ENCODE measurements around the gene KHDC4. TPM values are rescaled to one million over a fixed set of nuclear protein-coding genes. Genes with fewer than 3 reads are reported as not detected.
A peak's percentile ranks its signal among the peaks of the same experiment; 100 is the strongest.

The KHDC4 gene
- total and polyA plus RNA-seq, 4 donors = 8.4 to 32.6 (median 14.8) TPM

- peaks cover 5 to 31% (median 13%) of the 10 kb centered on the region in 4 donors for H3K36me3 ChIP-seq (ENCODE audit: control insufficient read depth in 4 of 4, insufficient read depth in 3 of 4, low read depth in 1 of 4, low read length in 3 of 4)
- TF ChIP-seq RAD21 (IDR thresholded peaks at IDR 0.05) (peak in 1 of 2 donors; percentile 19), SP1 (IDR thresholded peaks at IDR 0.05) (no peak), FOXA2 (IDR thresholded peaks at IDR 0.05) (no peak), CTCF (IDR thresholded peaks at IDR 0.05; ENCODE audit: low read depth, low read length, missing input control) (no peak), MAX (IDR thresholded peaks at IDR 0.05) (no peak)
- H3K27me3 ChIP-seq (ENCODE audit: control insufficient read depth in 4 of 4, insufficient read depth in 4 of 4, low read length in 3 of 4) = no peaks in the 10 kb centered on the region
- H3K4me1 ChIP-seq (ENCODE audit: control insufficient read depth in 4 of 4, insufficient read depth in 4 of 4, low read length in 3 of 4) = peaks cover 0 to under 1% (median 0%) of the 10 kb centered on the region in 4 donors
- DNase-seq (ENCODE audit: low spot score) = no peak
- H3K4me3 ChIP-seq (ENCODE audit: low read depth in 1 of 3, low read length in 3 of 3) = no peak overlapping the region
- H3K9ac ChIP-seq (ENCODE audit: low read depth in 1 of 2, low read length in 2 of 2) = no peak overlapping the region
- no peak overlapping the region for H3K27ac ChIP-seq (ENCODE audit: low read depth in 1 of 2, low read length in 2 of 2)
- 64% methylated on average over 14 of the region's 14 CpGs for WGBS
- H3K9me3 ChIP-seq (ENCODE audit: control insufficient read depth in 4 of 4, low read length in 3 of 4) = no peaks in the 10 kb centered on the region
Observed at GRCh38 chr1:155961937-155962336, 27.7 kb upstream of the KHDC4 start.

- no peaks in the 10 kb centered on the region for H3K9me3 ChIP-seq (ENCODE audit: control insufficient read depth in 4 of 4, low read length in 3 of 4)
- no peak overlapping the region for H3K27ac ChIP-seq (ENCODE audit: low read depth in 1 of 2, low read length in 2 of 2)
- H3K4me3 ChIP-seq (ENCODE audit: low read depth in 1 of 3, low read length in 3 of 3) = no peak overlapping the region
- DNase-seq (ENCODE audit: low spot score) = no peak
- no peaks in the 10 kb centered on the region for H3K27me3 ChIP-seq (ENCODE audit: control insufficient read depth in 4 of 4, insufficient read depth in 4 of 4, low read length in 3 of 4)
- no peak for TF ChIP-seq HNF4A (conservative IDR thresholded peaks at IDR 0.05)
- TF ChIP-seq RXRA (IDR thresholded peaks at IDR 0.05) = no peak
- no peak for TF ChIP-seq REST (IDR thresholded peaks at IDR 0.05)
- TF ChIP-seq FOXA1 (IDR thresholded peaks at IDR 0.05) = no peak
- no peak for TF ChIP-seq ATF3 (IDR thresholded peaks at IDR 0.05)
- TF ChIP-seq NR2F2 (IDR thresholded peaks at IDR 0.05) = no peak
- TF ChIP-seq CTCF (IDR thresholded peaks at IDR 0.05; ENCODE audit: low read depth, low read length, missing input control) = no peak
- TF ChIP-seq SP1 (IDR thresholded peaks at IDR 0.05) = no peak
- no peak for TF ChIP-seq MAX (IDR thresholded peaks at IDR 0.05)
- no peak for TF ChIP-seq TAF1 (conservative IDR thresholded peaks at IDR 0.05)
- TF ChIP-seq JUND (IDR thresholded peaks at IDR 0.05) = no peak
- no peak for TF ChIP-seq FOXA2 (IDR thresholded peaks at IDR 0.05)
- TF ChIP-seq ZBTB33 (IDR thresholded peaks at IDR 0.05) = no peak
- H3K36me3 ChIP-seq (ENCODE audit: control insufficient read depth in 4 of 4, insufficient read depth in 3 of 4, low read depth in 1 of 4, low read length in 3 of 4) = peaks cover 5 to 31% (median 13%) of the 10 kb centered on the region in 4 donors
- WGBS = 93% methylated on average over 3 of the region's 3 CpGs
- H3K4me1 ChIP-seq (ENCODE audit: control insufficient read depth in 4 of 4, insufficient read depth in 4 of 4, low read length in 3 of 4) = no peaks in the 10 kb centered on the region
- no peak overlapping the region for H3K9ac ChIP-seq (ENCODE audit: low read depth in 1 of 2, low read length in 2 of 2)
Observed at GRCh38 chr1:155960081-155960745, 26.0 kb upstream of the KHDC4 start.
